Measurements from ENCODE around the gene CHD8. TPM values are rescaled to one million over a fixed set of nuclear protein-coding genes. Genes with fewer than 3 reads are reported as not detected.

The CHD8 gene
- total and polyA plus RNA-seq, 2 donors (not counting 3 experiments of a cell fraction or from before 2014, with no cell fraction given) = 52.3 to 94.3 TPM

DNA sequence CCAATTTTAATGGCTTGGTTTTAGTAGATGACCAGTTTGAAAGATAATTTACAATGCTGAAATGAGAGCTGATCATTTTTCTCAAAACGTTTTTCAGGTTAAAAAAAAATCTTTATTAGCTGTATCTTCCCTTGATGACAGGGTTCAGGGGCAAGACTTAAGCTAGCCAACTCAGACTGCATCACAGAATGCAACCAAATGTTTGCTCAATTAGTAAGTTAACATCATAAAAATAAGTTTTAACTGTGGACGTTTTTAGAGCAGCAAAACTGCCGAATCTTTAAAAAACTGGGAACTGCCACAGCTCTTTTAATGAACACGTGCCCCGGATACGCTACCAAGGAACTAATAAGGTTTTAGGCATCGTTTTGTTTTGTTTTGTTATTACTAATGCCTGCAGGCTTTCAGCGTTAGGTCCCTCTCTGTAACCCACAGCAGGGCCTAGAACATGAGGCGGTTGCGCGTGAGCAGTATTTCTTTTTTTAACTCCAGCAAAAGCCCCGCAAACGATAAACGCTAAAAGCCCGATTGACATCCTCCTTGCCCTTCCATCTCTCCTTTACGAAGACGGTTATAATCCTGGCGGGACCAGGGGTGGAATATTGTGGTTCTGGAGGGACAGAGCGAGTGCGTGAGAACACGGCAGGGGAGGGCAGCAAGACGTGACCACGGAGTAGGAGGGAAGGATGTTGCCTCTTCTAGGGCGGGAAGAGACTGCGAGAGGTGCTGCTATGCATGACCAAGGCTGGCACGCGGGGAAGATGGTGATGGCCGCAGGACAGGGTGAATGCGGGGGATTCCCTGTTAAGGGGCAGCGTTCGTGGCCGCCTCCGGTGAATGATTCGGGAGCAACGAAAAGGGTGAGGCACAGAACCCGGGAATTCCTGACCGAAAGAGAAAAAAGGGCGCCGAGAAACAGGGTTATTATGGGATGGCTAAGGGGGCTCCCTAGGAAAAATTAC, 72.8 kb downstream of the CHD8 start:
- ChIA-PET POLR2A (no interaction called here), CTCF (interaction anchor here (0.7 to 0.9 kb wide), 2 partner anchors 18 to 368 kb away, joined by 3 read pairs; no protein-coding TSS in a partner anchor)
- Histone ChIP-seq H3K27ac (ENCODE audit: insufficient read depth, low read depth, low read length) (peak overlapping the region; percentile 86), H3K79me2 (ENCODE audit: control insufficient read depth, insufficient read depth, low read length) (peaks cover 55% of the 10 kb centered on the region), H3K9me3 (replicated peaks; ENCODE audit: control insufficient read depth, insufficient read depth, low read length) (no peaks in the 10 kb centered on the region), H3K9me1 (replicated peaks; ENCODE audit: control insufficient read depth, extremely low read depth, insufficient read depth, low read length) (no peaks in the 10 kb centered on the region), H3K4me3 (replicated peaks in 1 of 3; ENCODE audit: insufficient read depth in 1 of 3, low read depth in 1 of 3, low read length in 3 of 3) (peak overlapping the region; percentile 56 to 68 (median 68)), H3K36me3 (ENCODE audit: control insufficient read depth in 2 of 2, extremely low read depth in 1 of 2, insufficient read depth in 2 of 2, low read length in 2 of 2) (peaks cover 6 to 9% of the 10 kb centered on the region in 2 experiments), H4K20me1 (replicated peaks; ENCODE audit: control insufficient read depth, extremely low read depth, insufficient read depth, low read length) (no peaks in the 10 kb centered on the region), H2AFZ (ENCODE audit: low read depth, low read length) (peak overlapping the region; percentile 1), H3K27me3 (ENCODE audit: control insufficient read depth in 2 of 2, insufficient read depth in 2 of 2, low read length in 2 of 2) (no peaks in the 10 kb centered on the region), H3K4me2 (ENCODE audit: insufficient read depth, low read length) (peak overlapping the region; percentile 81), H3K4me1 (ENCODE audit: control insufficient read depth, extremely low read depth, insufficient read depth, low read length) (peaks cover 29% of the 10 kb centered on the region), H3K9ac (replicated peaks; ENCODE audit: extremely low read depth, insufficient read depth, low read length) (peak overlapping the region; percentile 97)
- TSS peak; percentile 66 for BruUV-seq (replicated peaks)
- TF ChIP-seq, protein P1, sequence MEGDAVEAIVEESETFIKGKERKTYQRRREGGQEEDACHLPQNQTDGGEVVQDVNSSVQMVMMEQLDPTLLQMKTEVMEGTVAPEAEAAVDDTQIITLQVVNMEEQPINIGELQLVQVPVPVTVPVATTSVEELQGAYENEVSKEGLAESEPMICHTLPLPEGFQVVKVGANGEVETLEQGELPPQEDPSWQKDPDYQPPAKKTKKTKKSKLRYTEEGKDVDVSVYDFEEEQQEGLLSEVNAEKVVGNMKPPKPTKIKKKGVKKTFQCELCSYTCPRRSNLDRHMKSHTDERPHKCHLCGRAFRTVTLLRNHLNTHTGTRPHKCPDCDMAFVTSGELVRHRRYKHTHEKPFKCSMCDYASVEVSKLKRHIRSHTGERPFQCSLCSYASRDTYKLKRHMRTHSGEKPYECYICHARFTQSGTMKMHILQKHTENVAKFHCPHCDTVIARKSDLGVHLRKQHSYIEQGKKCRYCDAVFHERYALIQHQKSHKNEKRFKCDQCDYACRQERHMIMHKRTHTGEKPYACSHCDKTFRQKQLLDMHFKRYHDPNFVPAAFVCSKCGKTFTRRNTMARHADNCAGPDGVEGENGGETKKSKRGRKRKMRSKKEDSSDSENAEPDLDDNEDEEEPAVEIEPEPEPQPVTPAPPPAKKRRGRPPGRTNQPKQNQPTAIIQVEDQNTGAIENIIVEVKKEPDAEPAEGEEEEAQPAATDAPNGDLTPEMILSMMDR (IDR thresholded peaks at IDR 0.05; ENCODE audit: extremely low read depth in 1 of 2, insufficient read depth in 1 of 2, low read depth in 1 of 2, low read length in 2 of 2) = no peak
- TF ChIP-seq JUN (IDR thresholded peaks at IDR 0.05; ENCODE audit: borderline replicate concordance, insufficient read depth, insufficient read length, low read depth) = no peak
- TF ChIP-seq EZH2 (IDR thresholded peaks at IDR 0.05; ENCODE audit: borderline replicate concordance, low read depth, low read length, severe bottlenecking) = no peak
- no peak for TF ChIP-seq GATA2 (IDR thresholded peaks at IDR 0.05; ENCODE audit: insufficient read depth, insufficient read length, low read depth, low read length)
- TF ChIP-seq POLR2AphosphoS5 (IDR thresholded peaks at IDR 0.05; ENCODE audit: insufficient read depth, low read depth, low read length) = no peak
- TF ChIP-seq MYC (IDR thresholded peaks at IDR 0.05; ENCODE audit: low read depth, low read length) = no peak
- TF ChIP-seq, protein P2, sequence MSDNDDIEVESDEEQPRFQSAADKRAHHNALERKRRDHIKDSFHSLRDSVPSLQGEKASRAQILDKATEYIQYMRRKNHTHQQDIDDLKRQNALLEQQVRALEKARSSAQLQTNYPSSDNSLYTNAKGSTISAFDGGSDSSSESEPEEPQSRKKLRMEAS (IDR thresholded peaks at IDR 0.05; ENCODE audit: insufficient read depth, insufficient read length) = no peak
- no peak for FAIRE-seq
- intact Hi-C loops (cut with micrococcal nuclease) = loop anchor here (1.0 kb wide), 2 partner anchors 54 to 128 kb away; partner anchors contain the start of gene METTL3
- dilution Hi-C loops (cut with MboI; ENCODE audit: extremely low pct_ligation_motif_present, low sequenced_read_pairs) = no loop called here
- DNase-seq (ENCODE audit: low read depth, low spot score) = peak; percentile 59

Measured in endothelial cell of umbilical vein (primary cell).